GM19025 (cell line): Measurements from ENCODE around the gene ADAMTS9.

Source experiments
- ATAC-seq: cut with Tn5 transposase; IDR thresholded peaks from one replicate; pipeline ENCODE4 v1.9.1; 2021; ENCODE audit warnings: mild to moderate bottlenecking, low read depth, moderate library complexity; ENCODE audit not compliant: unreplicated experiment

Gene ADAMTS9

DNA sequence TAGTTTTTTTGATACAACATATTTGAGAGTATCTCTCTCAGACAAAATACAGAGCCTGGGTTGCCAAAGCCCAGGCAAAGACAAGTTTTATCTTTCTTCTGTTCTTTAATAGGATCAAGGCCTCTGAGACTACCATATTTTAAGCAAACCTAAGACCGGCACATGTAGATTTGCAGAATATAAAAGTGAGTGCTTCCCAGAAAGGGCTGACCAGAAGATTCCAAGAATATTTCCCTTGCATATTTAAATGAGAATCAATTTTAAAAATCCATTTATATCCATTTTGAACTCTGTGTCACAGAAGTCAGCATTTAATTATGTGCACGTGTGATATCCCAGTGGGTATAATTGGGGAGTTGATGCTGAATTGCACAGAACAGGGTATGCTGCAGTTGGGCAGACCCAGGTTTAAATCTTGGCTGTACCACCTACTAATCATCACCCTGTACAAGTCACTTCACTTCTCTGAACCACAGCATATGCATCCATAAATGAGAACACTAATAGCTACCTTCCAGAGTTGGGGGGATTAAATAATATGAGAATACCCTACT lies 191.9 kb downstream of the ADAMTS9 start:
- ATAC-seq = no peak

DNA sequence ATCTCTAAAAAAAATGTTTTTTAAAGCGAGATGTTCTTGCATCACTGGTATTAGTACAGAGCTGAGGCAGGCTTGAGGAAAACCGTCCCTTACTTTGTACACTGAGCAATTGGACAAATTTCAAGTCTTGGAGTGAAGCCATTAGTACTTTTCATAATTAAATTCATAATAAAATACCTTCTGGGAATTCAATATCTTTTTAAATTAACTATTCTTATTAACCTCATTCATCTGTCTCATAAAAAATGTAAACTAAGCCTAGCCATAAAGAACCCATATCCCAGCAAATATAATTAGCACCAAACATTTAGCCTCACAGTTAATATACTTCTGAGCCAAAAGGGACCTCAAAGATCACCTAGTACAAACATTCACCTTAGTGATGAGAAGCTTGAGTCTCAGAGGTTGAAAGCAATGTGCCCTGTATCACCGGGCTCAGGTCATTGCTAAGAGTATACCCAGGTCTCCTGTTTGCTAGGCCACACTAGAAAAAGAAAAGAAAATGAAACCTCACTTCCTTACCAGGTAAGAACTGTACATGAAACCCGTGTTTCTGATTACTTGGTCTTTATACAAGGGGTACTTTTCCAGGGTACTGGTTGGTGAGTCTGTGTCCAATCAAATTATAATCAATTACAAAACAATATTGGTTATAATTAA lies 192.5 kb downstream of the ADAMTS9 start:
- ATAC-seq = no peak

DNA sequence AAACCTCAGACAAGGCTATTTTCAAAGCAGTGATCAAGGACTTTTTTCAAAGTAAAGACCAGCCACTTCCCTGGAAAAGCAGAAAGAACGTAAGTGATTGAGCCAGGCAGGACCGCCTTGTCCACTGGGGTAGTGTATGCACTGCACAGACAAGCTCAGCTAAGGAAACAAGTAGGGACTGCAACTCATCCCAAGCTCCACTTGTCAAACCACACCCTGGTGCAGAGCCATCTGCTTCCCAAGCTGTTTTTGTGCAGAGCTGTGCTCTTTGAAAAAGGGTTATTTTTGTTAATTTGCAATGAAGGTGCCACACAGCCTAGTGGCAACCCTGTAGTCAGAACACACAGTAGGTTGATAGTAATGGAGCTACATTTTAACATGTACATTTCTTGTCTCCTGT lies 193.3 kb downstream of the ADAMTS9 start:
- ATAC-seq = no peak

DNA sequence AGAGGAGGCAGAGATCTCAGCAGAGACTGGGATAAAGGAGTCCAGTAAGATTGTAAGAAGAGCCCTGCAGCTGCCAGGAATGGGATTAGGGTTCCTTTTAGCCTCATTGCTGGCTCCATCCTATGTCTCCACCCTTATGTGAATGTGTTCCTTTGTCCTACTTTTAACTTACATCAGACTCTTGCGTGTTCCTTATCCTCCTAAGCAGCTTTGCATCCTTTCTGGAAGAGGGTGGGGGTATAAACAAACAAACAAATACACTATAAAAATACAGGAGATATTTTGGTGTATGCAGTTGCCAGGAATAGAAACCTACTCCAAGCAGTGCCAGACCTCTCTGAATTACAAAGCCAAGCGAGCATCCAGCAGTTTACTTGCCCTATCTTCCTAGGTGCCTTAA lies 194.7 kb downstream of the ADAMTS9 start:
- ATAC-seq = no peak

DNA sequence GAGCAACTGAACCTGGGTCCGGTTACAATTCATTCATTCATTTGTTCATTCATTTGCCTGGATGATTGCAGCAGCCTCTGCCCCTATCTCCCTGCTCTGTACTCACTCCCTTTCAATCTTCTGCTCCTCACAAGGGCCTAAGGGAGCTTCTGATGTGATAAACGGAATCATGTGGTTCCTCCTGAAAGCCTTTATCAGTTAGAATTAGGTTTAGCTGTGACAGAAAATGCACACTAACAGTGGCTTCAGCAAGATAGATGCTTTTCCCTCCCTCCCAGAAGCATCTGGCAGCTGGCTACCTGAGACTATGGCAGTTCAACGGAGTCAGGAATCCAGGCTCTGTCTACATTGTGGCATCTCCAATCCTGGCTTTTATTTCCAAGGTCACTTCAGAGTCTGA lies 196.0 kb downstream of the ADAMTS9 start:
- ATAC-seq = no peak

DNA sequence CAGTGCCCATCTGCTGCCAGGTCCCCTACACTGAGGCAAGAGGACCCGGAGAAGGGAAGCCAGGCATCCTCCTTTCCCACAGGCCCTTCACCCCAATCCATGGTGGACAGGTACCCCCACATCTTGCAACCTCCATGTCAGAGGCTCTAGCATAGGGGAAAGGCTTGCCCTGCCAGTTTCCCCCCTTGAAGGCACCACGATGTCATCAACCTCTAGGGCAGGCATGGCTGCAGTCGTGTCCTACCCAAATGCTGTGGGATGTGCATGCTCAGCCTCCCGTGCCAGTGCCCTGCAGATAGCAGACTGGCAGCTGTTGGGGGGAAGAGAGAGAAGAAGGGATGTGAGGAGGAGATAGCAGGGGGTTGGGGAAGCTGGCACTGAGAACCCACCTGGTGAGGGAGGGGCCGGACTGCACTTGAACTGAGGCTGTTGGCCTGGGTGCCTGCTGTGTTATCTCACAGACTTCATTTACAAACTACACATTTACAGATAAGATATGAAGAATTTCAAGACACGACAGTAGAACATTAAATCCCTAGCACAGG lies 197.5 kb downstream of the ADAMTS9 start:
- no peak for ATAC-seq

DNA sequence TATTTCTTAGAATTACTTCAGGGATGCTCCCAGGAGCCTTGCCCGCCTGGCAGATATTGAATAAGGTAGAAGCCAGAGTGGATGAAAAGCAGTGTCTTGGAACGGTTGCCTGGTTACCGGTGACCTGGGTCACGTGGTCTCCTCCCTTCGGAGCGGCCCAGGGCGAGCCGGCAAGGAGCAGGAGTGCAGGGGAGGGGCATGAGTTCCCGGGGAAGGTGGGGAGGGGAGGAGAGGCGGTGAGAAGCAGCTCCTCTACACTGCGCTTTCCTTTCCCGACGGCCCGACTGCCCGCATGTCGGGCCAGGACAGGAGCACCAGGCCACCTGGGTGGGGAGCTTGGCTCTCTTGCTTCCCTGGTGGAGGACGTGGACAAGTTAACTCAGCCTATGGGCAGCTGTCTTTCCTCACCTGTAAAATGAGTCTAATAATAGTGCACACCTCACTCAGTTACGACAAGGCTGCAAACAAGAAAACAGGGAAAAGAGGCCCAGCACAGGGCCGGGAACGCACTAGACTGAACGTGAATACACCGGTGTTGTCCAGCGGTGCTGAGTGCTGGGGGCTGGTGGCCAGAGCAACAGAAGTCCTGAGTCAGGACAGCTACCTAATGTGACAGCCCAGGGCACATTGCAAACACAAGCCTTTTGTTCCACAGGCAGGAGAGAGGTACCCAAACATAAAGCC lies 198.3 kb downstream of the ADAMTS9 start:
- ATAC-seq = no peak

DNA sequence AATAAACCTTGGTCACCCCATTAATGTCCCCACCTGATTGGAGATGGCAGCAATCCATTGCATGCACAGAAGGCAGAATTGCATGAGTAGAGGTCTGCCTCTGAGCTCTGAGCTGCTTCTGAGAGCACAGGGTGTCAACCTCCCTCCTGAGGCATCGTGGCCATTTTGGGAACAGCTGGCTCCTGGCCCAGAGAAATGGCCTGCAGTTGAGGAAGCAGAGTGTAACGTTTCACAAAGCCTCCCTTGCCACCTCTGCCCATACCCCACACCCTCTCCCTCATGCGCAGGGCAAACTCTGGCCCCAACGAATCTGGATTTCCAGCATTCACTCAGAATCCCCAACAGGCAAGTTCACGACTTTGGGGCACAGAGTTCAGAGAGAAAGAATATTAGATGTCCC lies 198.9 kb downstream of the ADAMTS9 start:
- ATAC-seq = no peak

DNA sequence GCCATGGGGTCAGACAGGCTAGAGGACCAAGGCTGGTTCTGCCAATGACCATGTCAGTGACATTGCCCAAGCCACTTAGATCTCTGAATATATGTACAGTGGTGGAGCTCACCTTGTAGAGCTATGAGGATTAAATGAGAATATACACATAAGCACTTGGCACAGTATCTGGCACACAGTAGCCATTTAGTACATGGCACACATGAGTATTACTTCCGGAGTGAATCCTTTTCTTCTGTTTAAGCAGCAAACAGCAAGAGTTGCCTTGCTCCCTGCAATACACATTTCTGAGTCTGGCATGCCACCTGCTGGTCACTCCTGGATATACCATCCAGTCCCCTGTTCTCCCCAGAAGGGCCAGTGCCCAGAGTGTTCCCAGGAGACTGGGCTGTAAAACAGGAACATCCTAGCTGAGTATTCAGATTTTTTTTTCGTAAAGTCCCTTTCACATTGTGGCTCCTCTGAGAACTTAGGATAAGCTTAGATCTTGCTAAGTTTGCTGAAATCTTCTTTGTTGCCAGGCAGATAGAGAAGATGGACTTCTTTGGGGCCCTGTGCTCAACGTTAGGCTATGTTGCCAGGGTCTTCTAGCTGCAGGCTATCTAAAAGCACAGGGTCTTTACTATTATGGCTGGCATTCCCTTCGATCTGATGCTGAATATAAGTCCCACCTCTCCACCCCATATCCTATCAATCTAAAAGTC lies 203.4 kb downstream of the ADAMTS9 start:
- ATAC-seq = peak; percentile 99

DNA sequence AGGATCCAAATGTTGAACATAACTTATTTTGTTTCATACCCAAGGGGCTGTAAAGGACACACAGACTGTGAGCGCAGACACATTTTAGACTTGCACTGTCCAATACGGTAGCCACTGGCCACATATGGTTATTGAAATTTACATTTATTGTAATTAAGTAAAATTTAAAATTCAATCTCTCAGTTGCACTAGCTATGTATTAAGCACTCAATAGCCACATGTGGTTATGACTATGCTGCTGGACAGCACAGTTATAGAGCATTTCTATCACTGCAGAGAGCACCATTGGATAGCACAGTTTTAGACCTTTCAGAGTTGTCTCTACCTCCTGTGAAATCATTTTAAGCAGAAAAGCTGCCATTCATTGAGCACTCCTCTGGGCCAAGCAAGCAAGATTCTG lies 204.3 kb downstream of the ADAMTS9 start:
- no peak for ATAC-seq

DNA sequence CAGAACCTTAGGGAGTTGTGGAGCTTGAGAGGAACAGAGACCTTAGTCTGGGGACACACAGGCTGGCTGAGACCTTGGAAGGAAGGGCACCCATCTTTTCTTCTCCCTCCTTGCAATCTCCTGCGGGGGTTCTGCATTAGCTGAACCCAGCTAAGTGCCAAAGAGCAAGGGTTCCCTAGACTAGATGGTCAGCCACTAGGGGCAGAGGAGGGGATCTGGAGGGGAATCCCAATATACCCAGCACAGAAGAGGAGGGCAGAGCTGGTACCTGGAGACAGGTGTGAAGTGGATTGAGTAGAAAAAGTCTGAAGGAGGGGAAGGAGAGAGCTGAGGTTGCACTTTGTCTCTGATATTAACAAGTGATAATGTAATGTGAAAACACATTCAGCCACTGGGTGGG lies 212.8 kb downstream of the ADAMTS9 start:
- ATAC-seq = no peak

DNA sequence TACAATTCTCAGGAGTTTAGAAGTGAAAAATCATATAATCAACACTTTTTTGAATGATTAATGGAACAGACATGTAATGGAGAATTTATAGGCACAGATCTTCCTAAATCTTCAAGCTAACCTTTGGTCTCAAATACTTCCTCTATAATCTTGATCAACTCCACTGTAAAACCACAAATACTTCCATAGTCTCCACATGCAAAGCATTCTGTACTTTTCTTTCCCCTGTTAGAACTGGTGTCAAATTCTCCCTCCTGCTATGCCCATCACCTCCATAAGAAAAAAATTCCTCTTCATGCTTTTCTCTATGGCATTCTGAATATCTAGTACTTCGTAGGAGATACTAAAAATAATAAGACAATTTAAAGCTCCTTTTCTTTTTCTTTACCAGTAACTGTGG lies 214.3 kb downstream of the ADAMTS9 start:
- ATAC-seq = no peak

DNA sequence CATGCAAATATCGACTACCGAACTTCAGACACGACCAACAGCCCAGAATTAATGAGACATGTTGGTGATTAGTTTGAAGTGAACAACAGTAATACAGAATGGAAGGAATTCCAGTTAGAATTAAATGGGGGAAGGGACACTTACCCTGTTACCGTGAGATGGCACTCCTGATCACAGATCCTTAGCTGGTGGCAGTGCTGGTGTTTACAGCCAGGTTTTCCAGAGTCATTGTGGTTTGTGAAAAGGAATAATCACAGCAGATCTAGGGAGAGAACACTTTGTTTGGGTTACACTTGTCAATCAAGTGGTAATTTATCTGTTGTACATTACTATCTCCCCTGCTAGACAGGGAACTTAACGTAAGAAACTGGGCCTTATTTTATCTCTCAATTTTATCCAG lies 217.4 kb downstream of the ADAMTS9 start:
- ATAC-seq = no peak

DNA sequence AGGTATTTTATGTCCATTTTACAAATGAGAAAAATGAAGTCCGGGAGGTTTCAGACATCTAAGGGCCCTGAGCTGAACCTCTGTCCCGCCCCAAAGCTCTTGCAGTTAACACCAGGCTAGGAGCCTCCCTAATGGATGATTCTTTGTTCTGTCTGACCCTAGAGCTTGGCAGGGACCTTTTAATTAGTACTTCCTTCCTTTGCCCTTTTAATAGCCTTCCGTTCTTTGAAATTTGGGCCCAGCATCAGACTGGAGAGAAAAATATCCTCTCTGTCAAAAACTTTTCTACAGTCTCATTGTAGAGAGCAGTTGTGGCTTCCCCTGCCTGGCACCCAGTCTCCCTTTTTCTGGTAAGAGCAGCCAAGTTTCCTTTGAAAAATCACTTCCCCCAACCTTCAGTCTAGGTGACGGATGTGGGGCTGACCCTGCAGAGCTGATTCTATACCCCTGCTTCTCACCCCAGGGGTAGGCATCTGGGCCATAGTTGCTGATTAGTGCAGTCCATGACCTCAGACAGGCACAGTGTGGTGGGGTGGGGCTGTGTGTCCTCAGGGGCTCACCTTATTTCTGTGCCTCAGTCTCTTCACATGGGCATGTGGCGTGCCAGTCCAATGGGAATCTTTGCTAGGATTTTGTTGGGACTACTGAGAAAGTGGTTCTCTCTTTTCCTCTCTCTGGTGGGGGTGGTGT lies 220.4 kb downstream of the ADAMTS9 start:
- ATAC-seq = no peak
